Fibroblast of mammary gland (primary cell): ENCODE data around the gene TMEM184B.

Experiments used
- DNase-seq: peaks from one replicate; pipeline ENCODE4 v3.0.0-alpha.2; 2010; ENCODE audit warnings: low read depth
- H3K4me3 ChIP-seq: 2 replicates; pipeline ENCODE4 v1.5.1; 2011; ENCODE audit warnings: low read depth, mild to moderate bottlenecking, low read length, moderate library complexity; ENCODE audit not compliant: control insufficient read depth
- TF ChIP-seq, protein P1 (sequence below): conservative IDR thresholded peaks from 2 replicates; pipeline ENCODE4 v1.5.1; 2011; ENCODE audit warnings: low read depth, low read length, inconsistent platforms; ENCODE audit not compliant: control insufficient read depth, insufficient read depth

TMEM184B gene

DNA sequence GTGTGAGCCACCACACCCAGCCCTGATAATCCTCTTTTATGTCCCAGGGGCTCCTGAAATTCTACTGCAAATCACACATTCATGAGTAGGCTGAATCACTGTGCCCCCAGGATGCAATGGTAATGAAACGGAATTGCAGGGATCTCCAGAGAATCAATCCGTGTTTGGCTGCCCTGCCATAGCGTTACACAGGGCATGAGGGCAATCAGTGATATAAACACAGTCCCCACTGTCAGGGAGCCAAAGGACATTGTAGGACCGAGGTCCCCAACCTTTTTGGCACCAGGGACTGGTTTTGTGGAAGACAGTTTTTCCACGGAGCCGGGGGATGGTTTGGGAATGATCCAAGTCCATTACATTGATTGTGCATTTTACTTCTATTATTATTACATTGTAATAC is 82.2 kb downstream of the TMEM184B start:
- H3K4me3 ChIP-seq: no peak overlapping the region
- no peak for DNase-seq
- TF ChIP-seq, protein P1, sequence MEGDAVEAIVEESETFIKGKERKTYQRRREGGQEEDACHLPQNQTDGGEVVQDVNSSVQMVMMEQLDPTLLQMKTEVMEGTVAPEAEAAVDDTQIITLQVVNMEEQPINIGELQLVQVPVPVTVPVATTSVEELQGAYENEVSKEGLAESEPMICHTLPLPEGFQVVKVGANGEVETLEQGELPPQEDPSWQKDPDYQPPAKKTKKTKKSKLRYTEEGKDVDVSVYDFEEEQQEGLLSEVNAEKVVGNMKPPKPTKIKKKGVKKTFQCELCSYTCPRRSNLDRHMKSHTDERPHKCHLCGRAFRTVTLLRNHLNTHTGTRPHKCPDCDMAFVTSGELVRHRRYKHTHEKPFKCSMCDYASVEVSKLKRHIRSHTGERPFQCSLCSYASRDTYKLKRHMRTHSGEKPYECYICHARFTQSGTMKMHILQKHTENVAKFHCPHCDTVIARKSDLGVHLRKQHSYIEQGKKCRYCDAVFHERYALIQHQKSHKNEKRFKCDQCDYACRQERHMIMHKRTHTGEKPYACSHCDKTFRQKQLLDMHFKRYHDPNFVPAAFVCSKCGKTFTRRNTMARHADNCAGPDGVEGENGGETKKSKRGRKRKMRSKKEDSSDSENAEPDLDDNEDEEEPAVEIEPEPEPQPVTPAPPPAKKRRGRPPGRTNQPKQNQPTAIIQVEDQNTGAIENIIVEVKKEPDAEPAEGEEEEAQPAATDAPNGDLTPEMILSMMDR: no peak

DNA sequence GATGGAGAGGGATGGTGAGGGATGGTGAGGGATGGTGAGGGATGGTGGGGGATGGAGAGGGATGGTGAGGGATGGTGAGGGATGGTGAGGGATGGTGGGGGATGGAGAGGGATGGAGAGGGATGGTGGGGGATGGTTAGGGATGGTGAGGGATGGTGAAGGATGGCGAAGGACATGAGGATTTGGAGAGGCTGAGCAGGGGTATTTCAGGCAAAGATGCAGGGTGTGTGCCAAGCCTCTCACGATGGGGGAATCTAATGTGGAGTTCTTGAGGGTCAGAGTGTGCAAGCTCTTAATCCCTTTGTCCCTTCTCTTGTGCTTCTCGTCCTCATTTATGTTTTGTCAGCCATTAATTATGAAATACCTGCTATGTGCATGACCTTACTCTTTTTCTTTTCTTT is 83.7 kb downstream of the TMEM184B start:
- H3K4me3 ChIP-seq: no peak overlapping the region
- no peak for DNase-seq
- TF ChIP-seq, protein P1: no peak

DNA sequence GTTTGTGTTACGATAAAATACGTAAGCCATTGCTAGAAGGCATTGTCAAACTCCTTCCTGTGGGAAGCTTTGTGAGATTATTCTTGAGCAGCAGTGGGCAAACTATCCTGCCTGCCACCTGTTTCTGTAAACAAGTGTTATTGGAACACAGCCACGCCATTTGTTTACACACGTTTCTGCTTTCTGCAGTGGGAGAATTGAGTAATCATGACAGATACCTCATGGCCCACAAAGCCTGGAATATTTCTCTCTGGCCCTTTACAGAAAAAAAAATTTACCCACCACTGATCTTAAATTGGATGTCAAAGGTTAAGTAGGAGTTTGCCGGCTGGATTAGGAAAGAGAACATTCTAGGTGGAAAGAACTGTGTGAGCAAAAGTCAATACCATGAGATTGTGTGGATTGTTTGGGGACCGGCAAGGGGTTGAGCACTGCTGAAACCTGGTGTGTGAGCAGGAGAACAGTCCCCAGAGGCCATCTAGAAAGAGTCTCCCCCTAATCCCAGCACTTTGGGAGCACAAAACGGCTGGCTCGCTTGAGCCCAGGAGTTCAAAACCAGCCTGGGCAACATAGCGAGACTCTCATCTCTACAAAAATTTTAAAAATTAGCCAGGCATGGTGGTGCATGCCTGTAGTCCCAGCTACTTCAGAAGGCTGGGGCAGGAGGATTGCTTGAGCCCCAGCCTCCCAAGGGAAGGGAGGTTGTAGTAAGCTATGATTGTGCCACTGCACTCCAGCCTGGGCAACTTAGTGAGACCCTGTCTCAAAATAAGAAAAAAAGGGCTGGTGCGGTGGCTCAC is 85.2 kb downstream of the TMEM184B start:
- H3K4me3 ChIP-seq: no peak overlapping the region
- TF ChIP-seq, protein P1: no peak
- DNase-seq: peak; percentile 56

DNA sequence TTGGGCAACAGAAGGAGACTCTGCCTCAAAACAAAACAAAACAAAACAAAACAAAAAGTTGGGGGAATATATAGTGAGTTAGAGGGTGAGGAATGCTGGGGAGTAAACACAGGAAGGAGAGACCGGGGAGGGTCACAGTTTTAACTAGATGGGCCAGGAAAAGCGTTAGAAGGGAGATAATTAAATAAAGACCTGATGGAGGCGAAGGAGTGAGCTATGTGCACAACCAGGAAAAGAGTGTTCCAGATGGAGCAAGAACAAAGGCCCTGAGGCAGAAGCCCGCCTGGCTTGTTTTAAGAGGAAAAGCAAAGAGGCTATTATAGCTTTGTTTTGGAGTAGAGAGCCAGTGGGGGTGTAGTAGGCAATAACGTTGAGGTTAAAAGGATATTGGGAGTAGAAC is 86.4 kb downstream of the TMEM184B start:
- TF ChIP-seq, protein P1: no peak
- no peak for DNase-seq
- H3K4me3 ChIP-seq: no peak overlapping the region

GRCh38 chr22:38184788-38185187 is 88.0 kb downstream of the TMEM184B start:
- H3K4me3 ChIP-seq: no peak overlapping the region
- DNase-seq: no peak
- TF ChIP-seq, protein P1: no peak

- TF ChIP-seq, protein P1: no peak
- DNase-seq: peak; percentile 98
- H3K4me3 ChIP-seq: peak within 1 kb of the TSS; percentile 52
These were observed 91.2 kb downstream of the TMEM184B start, which contains the start of gene PLA2G6 for GRCh38 chr22:38181453-38182200. Gene PLA2G6, minus strand, starts transcription at chr22:38181830. Its CDS starts 12,404 bp downstream, at chr22:38169426.
